B cell (primary cell): ENCODE data around the gene AEBP1. TPM values are rescaled to one million over a fixed set of nuclear protein-coding genes. Genes with fewer than 3 reads are reported as not detected.

Experiments used
- ATAC-seq: fragments of 200-7000 bp; cut with Tn5 transposase; one replicate; pipeline ENCODE4 v1.10.0; 2021; ENCODE audit warnings: low read depth, mild to moderate bottlenecking, moderate number of reproducible peaks, moderate library complexity
- CTCF ChIA-PET: fragments of 350-600 bp; sonication (Branson Sonifier 250); formaldehyde crosslinking; loops from one replicate; lab custom pipeline; 2021; ENCODE audit warnings: antibody characterized with exemption, inconsistent platforms; lab: Charles Lee
- POLR2A ChIA-PET: fragments of 350-600 bp; sonication (Branson Sonifier 250); formaldehyde crosslinking; loops from one replicate; lab custom pipeline; 2021; ENCODE audit warnings: antibody characterized with exemption; lab: Charles Lee
- DNase-seq: peaks from one replicate; pipeline ENCODE4 v3.0.0; 2013
- H2AFZ ChIP-seq: 2 replicates; pipeline ENCODE4 v1.6.1; 2012; ENCODE audit warnings: mild to moderate bottlenecking, low read depth, low read length; ENCODE audit not compliant: insufficient read depth, poor library complexity, severe bottlenecking
- H3K27ac ChIP-seq, 2 donors: 1 replicate in 1 of 2; 2 replicates in 1 of 2; pipeline ENCODE4 v1.5.1; 2012 to 2013; ENCODE audit warnings: low read length in 2 of 2, mild to moderate bottlenecking in 2 of 2, moderate library complexity in 1 of 2
- H3K27me3 ChIP-seq, 4 experiments: fragments of 200-600 bp in 1 of 4; sonication (generic) in 1 of 4; replicated peaks in 1 of 4; 1 replicate in 2 of 4; 2 replicates in 2 of 4; pipeline versions ENCODE4 v1.6.1 to v1.7.0; 2013 to 2016; ENCODE audit warnings: low read length in 3 of 4, mild to moderate bottlenecking in 2 of 4, mixed read lengths in 1 of 4, moderate library complexity in 1 of 4; ENCODE audit not compliant: insufficient read depth in 4 of 4, control insufficient read depth in 3 of 4; ENCODE audit errors: control extremely low read depth in 1 of 4
- H3K36me3 ChIP-seq, 2 experiments: replicated peaks in 1 of 2; 1 replicate in 1 of 2; 2 replicates in 1 of 2; pipeline versions ENCODE4 v1.6.1 to v1.7.1; 2013; ENCODE audit warnings: low read length in 1 of 2; ENCODE audit not compliant: insufficient read depth in 2 of 2, control insufficient read depth in 1 of 2; ENCODE audit errors: control extremely low read depth in 1 of 2, extremely low read depth in 1 of 2
- H3K4me1 ChIP-seq, 2 donors: fragments of 200-600 bp in 1 of 2; sonication (generic) in 1 of 2; 1 replicate in 1 of 2; 2 replicates in 1 of 2; pipeline versions ENCODE4 v1.5.1 to v1.6.1; 2013 to 2017; ENCODE audit warnings: low read length in 2 of 2; ENCODE audit not compliant: control insufficient read depth in 2 of 2, insufficient read depth in 2 of 2
- H3K4me2 ChIP-seq: replicated peaks from 2 replicates; pipeline ENCODE3; 2012; ENCODE audit warnings: mild to moderate bottlenecking, low read depth, low read length; ENCODE audit not compliant: poor library complexity, severe bottlenecking
- H3K4me3 ChIP-seq, 5 experiments: fragments of 200-600 bp in 1 of 5; sonication (generic) in 1 of 5; 1 replicate in 3 of 5; 2 replicates in 2 of 5; pipeline versions ENCODE4 v1.5.1 to v1.7.0; 2011 to 2016; ENCODE audit warnings: low read length in 4 of 5, mild to moderate bottlenecking in 4 of 5, low read depth in 2 of 5, control low read depth in 1 of 5, moderate library complexity in 1 of 5; ENCODE audit not compliant: insufficient read depth in 1 of 5; ENCODE audit errors: control extremely low read depth in 1 of 5, extremely low read depth in 1 of 5
- H3K79me2 ChIP-seq: fragments of 200-600 bp; sonication (generic); one replicate; pipeline ENCODE4 v1.6.0; 2016; ENCODE audit warnings: low read length; ENCODE audit not compliant: control insufficient read depth, insufficient read depth
- H3K9ac ChIP-seq: fragments of 200-600 bp; sonication (generic); 2 replicates; pipeline ENCODE4 v1.6.1; 2017; ENCODE audit warnings: mild to moderate bottlenecking, low read length, moderate library complexity
- H3K9me3 ChIP-seq, 3 donors: one replicate each; pipeline versions ENCODE4 v1.6.1 to v1.7.1; 2013; ENCODE audit warnings: low read length in 2 of 3; ENCODE audit not compliant: control insufficient read depth in 2 of 3, insufficient read depth in 1 of 3; ENCODE audit errors: control extremely low read depth in 1 of 3
- H4K20me1 ChIP-seq: 2 replicates; pipeline ENCODE4 v1.6.0; 2012; ENCODE audit warnings: mild to moderate bottlenecking, low read length; ENCODE audit not compliant: insufficient read depth, control insufficient read depth, poor library complexity, severe bottlenecking
- H3K27ac Mint-ChIP-seq: one replicate; pipeline ENCODE4 v1.8.0; 2021; ENCODE audit warnings: mixed read lengths
- H3K27me3 Mint-ChIP-seq: one replicate; pipeline ENCODE4 v1.8.0; 2021; ENCODE audit warnings: mixed read lengths
- H3K4me1 Mint-ChIP-seq: one replicate; pipeline ENCODE4 v1.8.0; 2021; ENCODE audit warnings: mixed read lengths
- H3K4me3 Mint-ChIP-seq: one replicate; pipeline ENCODE4 v1.8.0; 2021; ENCODE audit warnings: mixed read lengths
- H3K9me3 Mint-ChIP-seq: one replicate; pipeline ENCODE4 v1.8.0; 2022; ENCODE audit warnings: mixed read lengths; ENCODE audit not compliant: insufficient read depth
- CTCF ChIP-seq: fragments of 200-600 bp; IDR thresholded peaks from one replicate; pipeline ENCODE4 v1.8.0; 2022; ENCODE audit warnings: antibody characterized with exemption, mild to moderate bottlenecking
- EZH2 ChIP-seq: IDR thresholded peaks from 2 replicates; pipeline ENCODE4 v1.6.1; 2012; ENCODE audit warnings: borderline replicate concordance, low read depth, mild to moderate bottlenecking, moderate library complexity, low read length; ENCODE audit not compliant: insufficient read depth, poor library complexity, severe bottlenecking
- WGBS: methylation state at CpG from one replicate; pipeline ENCODE4 v1.1.5; 2013; ENCODE audit warnings: missing lambda C conversion rate; ENCODE audit not compliant: insufficient coverage; 5-methylcytosine and 5-hydroxymethylcytosine counted together
- intact Hi-C: fragments of 100-400 bp; cut with micrococcal nuclease; formaldehyde crosslinking; loops from one replicate; pipeline ENCODE4 v1.10.0; 2022
- polyA plus RNA-seq: library from polyadenylated mRNA; depleted of rRNA; stranded (reverse); fragments of >200 nt; gene quantifications from 2 replicates; pipeline ENCODE4 v1.2.3, GENCODE V29; 2012
- total RNA-seq, 2 donors: library from RNA; stranded (reverse); fragments of 120-200 nt in 1 of 2; gene quantifications; 1 replicate in 1 of 2; 2 replicates in 1 of 2; pipeline versions ENCODE4 v1.2.3 to v1.2.4, GENCODE V29; 2013 to 2022

AEBP1 gene
- total and polyA plus RNA-seq, 2 donors (not counting 1 experiment from before 2014, with no cell fraction given): 20.2 to 36.7 TPM

GRCh38 chr7:44071726-44072363, 32.3 kb upstream of the AEBP1 start:
- CTCF ChIA-PET: interaction anchor here (0.6 to 1.6 kb wide), 8 partner anchors 9 to 571 kb away, joined by 3 to 6 read pairs (median 4); no protein-coding TSS in a partner anchor
- peak overlapping the region; percentile 12 for H3K4me3 Mint-ChIP-seq
- Histone ChIP-seq H3K36me3 (peaks cover 0 to 39% of the 10 kb centered on the region in 2 experiments), H3K4me2 (no peak overlapping the region), H3K79me2 (peaks cover 29% of the 10 kb centered on the region), H3K4me1 (peaks cover 51 to 74% of the 10 kb centered on the region in 2 donors), H4K20me1 (peaks cover 37% of the 10 kb centered on the region), H3K9ac (no peak overlapping the region), H3K27ac (peak overlapping the region in 1 of 2 donors; percentile 98), H3K4me3 (no peak overlapping the region), H3K27me3 (no peaks in the 10 kb centered on the region), H2AFZ (no peak overlapping the region), H3K9me3 (no peaks in the 10 kb centered on the region)
- 93% methylated on average over 3 of the region's 9 CpGs for WGBS
- TF ChIP-seq CTCF: no peak
- TF ChIP-seq EZH2: no peak
- ATAC-seq (no peak), DNase-seq (no peak)
- no peaks in the 10 kb centered on the region for H3K27me3 Mint-ChIP-seq
- intact Hi-C loops: loop anchor here (1.0 kb wide), 1 partner anchor 124 kb away; no protein-coding TSS in a partner anchor
- H3K9me3 Mint-ChIP-seq: no peaks in the 10 kb centered on the region
- peak overlapping the region; percentile 89 for H3K27ac Mint-ChIP-seq
- H3K4me1 Mint-ChIP-seq: peaks cover 79% of the 10 kb centered on the region
- POLR2A ChIA-PET: interaction anchor here (0.6 to 2.2 kb wide), 4 partner anchors 10 to 949 kb away, joined by 4 to 9 read pairs (median 4); no protein-coding TSS in a partner anchor
